ENCODE data around the gene PSMB11.

Gene PSMB11

GRCh38 chr14:23069413-23069806 is 27.4 kb downstream of the PSMB11 start:
- in situ Hi-C loops (cut with HindIII; ENCODE audit: low pct_ligation_motif_present, low pct_unique_long_range_greater_than_20kb, low sequenced_read_pairs), result no loop called here
- DNase-seq, result no peak

- in situ Hi-C loops (cut with HindIII; ENCODE audit: low pct_ligation_motif_present, low pct_unique_long_range_greater_than_20kb, low sequenced_read_pairs), result no loop called here
- DNase-seq, result no peak
These were observed 28.5 kb downstream of the PSMB11 start for GRCh38 chr14:23070262-23071129.

GRCh38 chr14:23071244-23071920 is 29.4 kb downstream of the PSMB11 start:
- peak; percentile 85 for DNase-seq
- in situ Hi-C loops (cut with HindIII; ENCODE audit: low pct_ligation_motif_present, low pct_unique_long_range_greater_than_20kb, low sequenced_read_pairs), result no loop called here

- in situ Hi-C loops (cut with HindIII; ENCODE audit: low pct_ligation_motif_present, low pct_unique_long_range_greater_than_20kb, low sequenced_read_pairs), result no loop called here
- peak; percentile 10 for DNase-seq
These were observed 30.0 kb downstream of the PSMB11 start for GRCh38 chr14:23071921-23072539.

- in situ Hi-C loops (cut with HindIII; ENCODE audit: low pct_ligation_motif_present, low pct_unique_long_range_greater_than_20kb, low sequenced_read_pairs), result no loop called here
- DNase-seq, result no peak
These were observed 32.9 kb downstream of the PSMB11 start for GRCh38 chr14:23074906-23075305.

GRCh38 chr14:23076785-23077408 is 34.9 kb downstream of the PSMB11 start:
- DNase-seq, result peak; percentile 45

GRCh38 chr14:23077962-23078361 is 36.0 kb downstream of the PSMB11 start:
- in situ Hi-C loops (cut with HindIII; ENCODE audit: low pct_ligation_motif_present, low pct_unique_long_range_greater_than_20kb, low sequenced_read_pairs), result no loop called here
- no peak for DNase-seq

More at GRCh38 chr14:23076785-23077408, 34.9 kb downstream of the PSMB11 start:
- in situ Hi-C loops (cut with HindIII; ENCODE audit: low pct_ligation_motif_present, low pct_unique_long_range_greater_than_20kb, low sequenced_read_pairs), result no loop called here

GRCh38 chr14:23078692-23079116 is 36.7 kb downstream of the PSMB11 start:
- in situ Hi-C loops (cut with HindIII; ENCODE audit: low pct_ligation_motif_present, low pct_unique_long_range_greater_than_20kb, low sequenced_read_pairs), result no loop called here

GRCh38 chr14:23079716-23080115 is 37.7 kb downstream of the PSMB11 start:
- in situ Hi-C loops (cut with HindIII; ENCODE audit: low pct_ligation_motif_present, low pct_unique_long_range_greater_than_20kb, low sequenced_read_pairs), result no loop called here

More at GRCh38 chr14:23078692-23079116, 36.7 kb downstream of the PSMB11 start:
- DNase-seq, result peak; percentile 87

GRCh38 chr14:23080474-23080873 is 38.5 kb downstream of the PSMB11 start:
- in situ Hi-C loops (cut with HindIII; ENCODE audit: low pct_ligation_motif_present, low pct_unique_long_range_greater_than_20kb, low sequenced_read_pairs), result no loop called here
- no peak for DNase-seq

More at GRCh38 chr14:23079716-23080115, 37.7 kb downstream of the PSMB11 start:
- no peak for DNase-seq

- no peak for DNase-seq
- in situ Hi-C loops (cut with HindIII; ENCODE audit: low pct_ligation_motif_present, low pct_unique_long_range_greater_than_20kb, low sequenced_read_pairs), result no loop called here
These were observed 43.4 kb downstream of the PSMB11 start for GRCh38 chr14:23085458-23085857.

- in situ Hi-C loops (cut with HindIII; ENCODE audit: low pct_ligation_motif_present, low pct_unique_long_range_greater_than_20kb, low sequenced_read_pairs), result no loop called here
- no peak for DNase-seq
These were observed 44.6 kb downstream of the PSMB11 start for GRCh38 chr14:23086565-23086964.

GRCh38 chr14:23089498-23090253 is 47.7 kb downstream of the PSMB11 start:
- in situ Hi-C loops (cut with HindIII; ENCODE audit: low pct_ligation_motif_present, low pct_unique_long_range_greater_than_20kb, low sequenced_read_pairs), result no loop called here
- no peak for DNase-seq

- in situ Hi-C loops (cut with HindIII; ENCODE audit: low pct_ligation_motif_present, low pct_unique_long_range_greater_than_20kb, low sequenced_read_pairs), result no loop called here
These were observed 48.2 kb downstream of the PSMB11 start for GRCh38 chr14:23090254-23090636.

GRCh38 chr14:23091294-23092225 is 49.5 kb downstream of the PSMB11 start:
- DNase-seq, result no peak
- in situ Hi-C loops (cut with HindIII; ENCODE audit: low pct_ligation_motif_present, low pct_unique_long_range_greater_than_20kb, low sequenced_read_pairs), result no loop called here

More at GRCh38 chr14:23090254-23090636, 48.2 kb downstream of the PSMB11 start:
- DNase-seq, result no peak

- no peak for DNase-seq
- in situ Hi-C loops (cut with HindIII; ENCODE audit: low pct_ligation_motif_present, low pct_unique_long_range_greater_than_20kb, low sequenced_read_pairs), result no loop called here
These were observed 51.1 kb downstream of the PSMB11 start for GRCh38 chr14:23093104-23093503.

- in situ Hi-C loops (cut with HindIII; ENCODE audit: low pct_ligation_motif_present, low pct_unique_long_range_greater_than_20kb, low sequenced_read_pairs), result no loop called here
- DNase-seq, result no peak
These were observed 51.5 kb downstream of the PSMB11 start for GRCh38 chr14:23093526-23093925.
